ENCODE measurements around the gene RIPPLY2.

RIPPLY2 gene

GRCh38 chr6:83862776-83863471 is 9.8 kb downstream of the RIPPLY2 start:
- no peak for TF ChIP-seq POLR2A (IDR thresholded peaks at IDR 0.05; ENCODE audit: low read depth, low read length)
- TF ChIP-seq TAF1 (IDR thresholded peaks at IDR 0.05; ENCODE audit: borderline replicate concordance, low read depth, low read length) = no peak
- no peak for TF ChIP-seq POLR2AphosphoS5 (IDR thresholded peaks at IDR 0.05; ENCODE audit: low read depth, low read length)
- FAIRE-seq = no peak
- no peak for DNase-seq (ENCODE audit: insufficient read length)

DNA sequence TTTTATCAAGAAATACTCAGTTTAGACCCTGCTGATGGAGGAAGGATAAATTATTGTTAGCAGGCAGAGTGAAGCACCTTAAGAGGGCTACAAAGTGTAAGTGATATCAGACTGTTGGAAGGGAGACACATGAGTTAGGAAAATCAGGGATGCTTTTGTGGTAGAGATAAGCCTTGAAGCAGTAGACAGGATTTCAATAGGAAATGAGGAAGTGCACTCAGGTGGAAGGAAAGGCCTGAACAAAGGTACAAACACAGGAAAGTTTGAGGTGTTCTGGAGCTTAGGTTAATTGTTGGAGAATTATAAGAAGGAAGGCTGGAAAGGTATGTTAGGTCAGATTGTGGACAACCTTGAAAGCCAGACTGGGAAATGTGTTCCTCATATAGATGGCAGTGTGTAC is 13.9 kb downstream of the RIPPLY2 start:
- FAIRE-seq = no peak
- no peak for DNase-seq (ENCODE audit: insufficient read length)
- TF ChIP-seq POLR2AphosphoS5 (IDR thresholded peaks at IDR 0.05; ENCODE audit: low read depth, low read length) (no peak), POLR2A (IDR thresholded peaks at IDR 0.05; ENCODE audit: low read depth, low read length) (no peak), TAF1 (IDR thresholded peaks at IDR 0.05; ENCODE audit: borderline replicate concordance, low read depth, low read length) (no peak)

- TF ChIP-seq TAF1 (IDR thresholded peaks at IDR 0.05; ENCODE audit: borderline replicate concordance, low read depth, low read length) = no peak
- no peak for TF ChIP-seq POLR2AphosphoS5 (IDR thresholded peaks at IDR 0.05; ENCODE audit: low read depth, low read length)
- no peak for TF ChIP-seq POLR2A (IDR thresholded peaks at IDR 0.05; ENCODE audit: low read depth, low read length)
- DNase-seq (ENCODE audit: insufficient read length) (no peak), FAIRE-seq (no peak)
Observed at GRCh38 chr6:83867527-83868161, 14.5 kb downstream of the RIPPLY2 start.

GRCh38 chr6:83868639-83869038 is 15.5 kb downstream of the RIPPLY2 start:
- FAIRE-seq = no peak
- DNase-seq (ENCODE audit: insufficient read length) = no peak
- no peak for TF ChIP-seq POLR2AphosphoS5 (IDR thresholded peaks at IDR 0.05; ENCODE audit: low read depth, low read length)
- no peak for TF ChIP-seq TAF1 (IDR thresholded peaks at IDR 0.05; ENCODE audit: borderline replicate concordance, low read depth, low read length)
- no peak for TF ChIP-seq POLR2A (IDR thresholded peaks at IDR 0.05; ENCODE audit: low read depth, low read length)

DNA sequence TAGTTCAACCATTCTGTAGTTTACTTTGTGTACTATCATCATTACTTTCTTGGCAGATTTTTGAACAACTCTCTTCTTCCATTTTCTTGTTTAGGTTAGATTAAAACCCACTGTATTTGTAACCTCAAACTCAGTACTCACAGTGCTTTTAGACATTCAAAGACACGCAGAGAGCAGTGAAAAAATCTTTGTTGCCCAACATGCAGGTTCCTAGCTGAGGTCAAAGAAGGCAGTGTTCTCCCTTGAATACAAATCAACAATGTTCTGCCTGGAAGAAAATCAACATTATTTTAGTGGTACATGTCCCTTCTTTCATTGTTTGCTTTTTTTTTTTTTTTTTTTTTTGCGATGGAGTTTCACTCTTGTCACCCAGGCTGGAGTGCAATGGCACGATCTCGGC is 17.5 kb downstream of the RIPPLY2 start:
- DNase-seq (ENCODE audit: insufficient read length) (no peak), FAIRE-seq (no peak)
- TF ChIP-seq POLR2A (IDR thresholded peaks at IDR 0.05; ENCODE audit: low read depth, low read length) = no peak
- TF ChIP-seq POLR2AphosphoS5 (IDR thresholded peaks at IDR 0.05; ENCODE audit: low read depth, low read length) = no peak
- TF ChIP-seq TAF1 (IDR thresholded peaks at IDR 0.05; ENCODE audit: borderline replicate concordance, low read depth, low read length) = no peak

DNA sequence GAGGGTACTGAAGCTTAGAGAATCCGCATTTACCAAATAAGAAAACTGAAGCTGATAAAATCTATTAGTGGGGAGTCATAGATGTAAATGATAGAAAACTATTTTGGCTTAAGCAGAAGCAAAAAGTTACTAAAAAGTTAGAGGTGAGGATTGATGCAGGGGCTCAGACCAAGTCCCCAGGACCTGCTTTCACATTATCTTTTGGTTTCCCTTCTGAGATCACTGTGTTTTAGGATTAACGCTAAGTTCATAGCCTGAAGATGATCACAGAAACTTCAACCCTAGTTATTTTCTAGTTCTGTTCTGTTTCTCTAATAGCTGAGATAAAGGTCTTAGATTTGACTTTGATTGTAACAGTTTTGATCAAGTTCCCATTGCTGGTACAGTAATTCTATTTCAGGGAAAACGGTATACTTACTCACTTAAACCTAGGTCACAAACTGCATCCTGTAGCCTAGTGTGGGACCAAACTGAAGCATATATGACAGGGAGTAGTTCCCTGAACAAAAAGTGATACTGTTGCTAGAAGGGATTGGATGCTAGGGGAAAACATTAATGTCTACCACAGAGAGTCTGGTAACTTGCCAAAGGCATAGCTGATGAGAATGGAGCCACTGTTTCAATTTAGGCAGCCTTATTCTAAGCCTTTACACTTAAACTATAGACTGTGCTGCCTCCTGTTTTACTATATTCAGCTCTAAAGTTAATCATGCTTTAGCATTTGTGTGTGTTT is 19.4 kb downstream of the RIPPLY2 start:
- DNase-seq (ENCODE audit: insufficient read length) (no peak), FAIRE-seq (no peak)
- TF ChIP-seq POLR2AphosphoS5 (IDR thresholded peaks at IDR 0.05; ENCODE audit: low read depth, low read length) (no peak), POLR2A (IDR thresholded peaks at IDR 0.05; ENCODE audit: low read depth, low read length) (no peak), TAF1 (IDR thresholded peaks at IDR 0.05; ENCODE audit: borderline replicate concordance, low read depth, low read length) (no peak)

GRCh38 chr6:83873869-83874268 is 20.7 kb downstream of the RIPPLY2 start:
- DNase-seq (ENCODE audit: insufficient read length) = no peak
- TF ChIP-seq POLR2AphosphoS5 (IDR thresholded peaks at IDR 0.05; ENCODE audit: low read depth, low read length) (no peak), POLR2A (IDR thresholded peaks at IDR 0.05; ENCODE audit: low read depth, low read length) (no peak), TAF1 (IDR thresholded peaks at IDR 0.05; ENCODE audit: borderline replicate concordance, low read depth, low read length) (no peak)
- FAIRE-seq = no peak

GRCh38 chr6:83875843-83876242 is 22.7 kb downstream of the RIPPLY2 start:
- FAIRE-seq = no peak
- DNase-seq (ENCODE audit: insufficient read length) = no peak
- TF ChIP-seq TAF1 (IDR thresholded peaks at IDR 0.05; ENCODE audit: borderline replicate concordance, low read depth, low read length) (no peak), POLR2AphosphoS5 (IDR thresholded peaks at IDR 0.05; ENCODE audit: low read depth, low read length) (no peak), POLR2A (IDR thresholded peaks at IDR 0.05; ENCODE audit: low read depth, low read length) (no peak)

DNA sequence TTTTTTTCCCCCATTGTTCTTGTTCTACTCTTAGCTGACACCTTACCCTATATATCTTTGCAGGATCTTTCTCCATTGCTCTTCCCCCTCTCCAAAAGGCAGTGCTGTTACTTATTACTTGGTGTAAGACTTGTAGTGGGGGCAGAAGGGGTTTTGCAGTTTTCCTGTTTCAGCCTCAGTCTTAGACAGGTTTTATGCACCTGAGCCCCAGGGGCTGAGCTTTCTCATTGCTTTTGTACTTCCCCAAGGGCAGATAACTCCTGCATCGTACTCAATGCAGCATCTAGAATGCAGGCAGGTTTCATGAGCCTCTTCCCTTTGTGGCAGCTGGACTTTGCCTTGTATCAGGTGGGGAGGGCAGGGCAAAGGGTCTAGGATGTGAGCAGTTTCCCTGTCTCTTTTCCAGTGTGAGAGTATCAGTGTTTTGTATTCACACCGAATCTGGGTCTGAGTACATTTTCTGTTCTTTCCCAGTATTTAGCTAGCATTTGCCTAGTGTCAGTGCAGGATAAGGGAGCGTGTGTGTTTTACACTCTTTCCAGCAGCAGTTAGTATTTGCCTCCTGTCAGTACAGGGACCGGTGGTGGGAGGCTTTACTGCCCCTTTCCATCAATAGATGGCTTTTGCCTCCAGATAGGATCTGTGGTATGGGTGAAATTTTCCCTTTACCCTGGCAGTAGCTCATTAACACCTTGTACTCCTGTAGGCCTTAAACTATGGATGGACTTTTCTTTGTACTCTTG is 25.9 kb downstream of the RIPPLY2 start:
- no peak for FAIRE-seq

GRCh38 chr6:83879746-83880145 is 26.6 kb downstream of the RIPPLY2 start:
- FAIRE-seq (no peak), DNase-seq (ENCODE audit: insufficient read length) (no peak)
- no peak for TF ChIP-seq POLR2AphosphoS5 (IDR thresholded peaks at IDR 0.05; ENCODE audit: low read depth, low read length)
- no peak for TF ChIP-seq POLR2A (IDR thresholded peaks at IDR 0.05; ENCODE audit: low read depth, low read length)
- no peak for TF ChIP-seq TAF1 (IDR thresholded peaks at IDR 0.05; ENCODE audit: borderline replicate concordance, low read depth, low read length)

More for the DNA sequence above, 25.9 kb downstream of the RIPPLY2 start:
- no peak for DNase-seq (ENCODE audit: insufficient read length)
- TF ChIP-seq POLR2A (IDR thresholded peaks at IDR 0.05; ENCODE audit: low read depth, low read length) = no peak

DNA sequence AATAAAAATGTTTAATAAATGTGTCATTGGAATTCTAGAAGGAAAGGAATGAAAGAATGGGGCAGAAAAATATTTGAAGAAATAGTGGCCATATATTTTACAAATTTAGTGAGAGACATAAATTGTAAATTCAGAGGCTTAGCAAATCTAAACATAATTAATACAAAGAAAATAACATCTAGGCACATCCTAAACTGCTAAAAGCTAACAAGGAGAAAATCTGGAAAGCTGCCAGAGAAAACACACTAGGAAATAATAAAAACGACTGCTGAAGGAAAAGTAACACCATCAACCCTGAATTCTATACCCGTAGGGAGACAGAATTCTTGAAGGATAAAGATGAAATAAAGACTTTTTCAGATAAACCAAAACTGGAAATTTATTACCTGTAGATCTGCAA is 30.1 kb downstream of the RIPPLY2 start:
- TF ChIP-seq POLR2AphosphoS5 (IDR thresholded peaks at IDR 0.05; ENCODE audit: low read depth, low read length) = no peak
- no peak for TF ChIP-seq POLR2A (IDR thresholded peaks at IDR 0.05; ENCODE audit: low read depth, low read length)
- no peak for TF ChIP-seq TAF1 (IDR thresholded peaks at IDR 0.05; ENCODE audit: borderline replicate concordance, low read depth, low read length)
- FAIRE-seq (no peak), DNase-seq (ENCODE audit: insufficient read length) (no peak)

Data from GM12892 (cell line).